SIG-M5 (cell line): ENCODE results near the gene CACNG7.

Source experiments
- DNase-seq: peaks from one replicate; lab custom pipeline; 2025; lab: John Stamatoyannopoulos, UW

Gene CACNG7

GRCh38 chr19:53879140-53880081 is 29.7 kb upstream of the CACNG7 start:
- no peak for DNase-seq

- DNase-seq, result no peak
These were observed 28.2 kb upstream of the CACNG7 start for GRCh38 chr19:53880711-53881481.

- DNase-seq, result no peak
These were observed 27.3 kb upstream of the CACNG7 start, which contains the start of gene PRKCG for GRCh38 chr19:53881482-53882390. Gene PRKCG, plus strand, starts transcription at chr19:53882197. Its CDS starts 298 bp downstream, at chr19:53882495.

DNA sequence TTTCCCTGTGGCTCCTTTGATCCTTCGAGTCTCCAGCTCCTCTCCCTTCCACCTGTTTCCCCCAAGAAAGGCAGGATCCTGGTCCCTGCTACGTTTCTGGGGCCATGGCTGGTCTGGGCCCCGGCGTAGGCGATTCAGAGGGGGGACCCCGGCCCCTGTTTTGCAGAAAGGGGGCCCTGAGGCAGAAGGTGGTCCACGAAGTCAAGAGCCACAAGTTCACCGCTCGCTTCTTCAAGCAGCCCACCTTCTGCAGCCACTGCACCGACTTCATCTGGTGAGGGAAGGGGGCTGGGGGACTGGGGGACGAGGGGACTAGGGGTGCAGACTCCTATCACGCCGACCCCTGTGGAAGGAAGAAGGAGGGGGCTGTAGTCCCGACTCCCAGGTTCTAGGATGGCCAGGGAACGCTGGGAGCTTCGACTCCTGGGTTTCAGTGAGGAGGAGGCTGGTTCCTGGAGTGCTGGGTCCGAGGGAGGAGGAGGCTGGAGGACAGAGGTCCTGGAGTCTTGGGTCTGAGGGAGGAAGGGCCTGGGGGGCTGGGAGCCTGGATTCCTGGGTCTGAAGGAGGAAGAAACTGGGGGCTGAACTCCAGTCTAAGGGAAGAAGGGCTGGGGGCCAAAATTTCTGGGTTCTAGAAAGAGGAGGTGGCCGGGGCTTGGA is 26.6 kb upstream of the CACNG7 start:
- no peak for DNase-seq

DNA sequence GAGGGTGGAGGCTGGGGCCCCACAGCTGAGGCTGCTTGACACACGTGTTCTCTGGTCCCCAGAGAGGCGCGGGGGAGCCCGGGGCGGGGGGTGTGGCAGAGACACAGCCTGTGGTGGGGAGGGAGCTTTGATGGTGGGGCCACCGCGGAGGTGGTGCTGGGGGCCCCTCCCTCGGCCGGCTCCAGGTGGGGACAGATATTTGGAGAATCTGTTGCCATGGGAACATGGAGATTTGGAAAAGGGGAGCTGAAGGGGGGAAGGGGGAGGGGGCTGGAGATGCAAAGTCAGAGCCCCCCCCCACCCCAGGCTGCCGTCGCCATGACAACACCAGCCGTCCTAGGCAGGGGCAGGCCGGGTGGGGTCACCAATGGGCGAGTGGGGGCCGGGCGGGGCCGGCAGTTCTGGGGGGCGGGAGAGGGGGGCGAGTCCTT is 25.8 kb upstream of the CACNG7 start:
- DNase-seq, result no peak

- DNase-seq, result no peak
These were observed 25.3 kb upstream of the CACNG7 start for GRCh38 chr19:53883741-53884140.

DNA sequence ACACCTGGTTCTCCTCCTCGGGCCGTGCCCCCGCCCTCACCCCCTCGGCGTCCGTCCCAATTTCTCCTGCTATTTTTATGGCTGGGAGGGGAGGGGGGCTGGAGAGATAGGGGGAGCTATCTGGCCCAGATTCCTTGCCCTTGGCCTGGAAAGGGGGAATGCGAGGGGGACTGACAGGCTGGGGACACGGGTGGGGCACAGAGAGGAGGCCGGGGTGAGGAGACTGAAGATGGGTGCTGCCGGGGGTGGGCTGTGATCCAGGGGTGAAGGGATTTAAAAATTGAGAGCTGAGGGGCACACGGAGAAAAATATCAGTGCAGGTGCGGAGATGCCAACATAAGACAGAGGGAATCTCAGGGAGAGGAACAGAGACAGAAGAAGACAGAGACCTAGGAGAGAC is 24.8 kb upstream of the CACNG7 start:
- no peak for DNase-seq

GRCh38 chr19:53885036-53885435 is 24.0 kb upstream of the CACNG7 start:
- DNase-seq, result no peak

GRCh38 chr19:53892301-53892980 is 16.6 kb upstream of the CACNG7 start:
- DNase-seq, result no peak

- no peak for DNase-seq
These were observed 16.1 kb upstream of the CACNG7 start for GRCh38 chr19:53892981-53893325.

DNA sequence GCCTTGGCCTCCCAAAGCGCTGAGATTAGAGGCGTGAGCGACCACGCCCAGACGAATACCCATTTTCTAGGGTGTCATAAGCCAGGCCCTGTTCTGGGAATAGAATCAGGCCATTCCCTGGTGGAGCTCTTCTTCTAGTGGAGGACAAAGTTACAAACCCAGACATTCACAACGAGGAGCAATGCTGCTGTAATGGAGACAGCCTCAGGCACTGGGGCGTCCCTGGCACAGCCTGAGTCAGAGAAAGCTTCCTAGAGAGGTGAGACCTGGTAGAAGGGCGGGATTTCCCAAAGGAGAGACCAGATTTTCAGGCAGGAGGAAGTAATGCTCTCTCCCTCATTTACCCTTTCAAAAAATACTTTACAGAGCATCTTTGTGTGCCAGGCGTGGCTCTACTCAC is 14.4 kb upstream of the CACNG7 start:
- no peak for DNase-seq

- DNase-seq, result no peak
These were observed 12.4 kb upstream of the CACNG7 start for GRCh38 chr19:53896682-53897081.

GRCh38 chr19:53897459-53897858 is 11.6 kb upstream of the CACNG7 start:
- no peak for DNase-seq

- no peak for DNase-seq
These were observed 10.9 kb upstream of the CACNG7 start for GRCh38 chr19:53898166-53898565.

DNA sequence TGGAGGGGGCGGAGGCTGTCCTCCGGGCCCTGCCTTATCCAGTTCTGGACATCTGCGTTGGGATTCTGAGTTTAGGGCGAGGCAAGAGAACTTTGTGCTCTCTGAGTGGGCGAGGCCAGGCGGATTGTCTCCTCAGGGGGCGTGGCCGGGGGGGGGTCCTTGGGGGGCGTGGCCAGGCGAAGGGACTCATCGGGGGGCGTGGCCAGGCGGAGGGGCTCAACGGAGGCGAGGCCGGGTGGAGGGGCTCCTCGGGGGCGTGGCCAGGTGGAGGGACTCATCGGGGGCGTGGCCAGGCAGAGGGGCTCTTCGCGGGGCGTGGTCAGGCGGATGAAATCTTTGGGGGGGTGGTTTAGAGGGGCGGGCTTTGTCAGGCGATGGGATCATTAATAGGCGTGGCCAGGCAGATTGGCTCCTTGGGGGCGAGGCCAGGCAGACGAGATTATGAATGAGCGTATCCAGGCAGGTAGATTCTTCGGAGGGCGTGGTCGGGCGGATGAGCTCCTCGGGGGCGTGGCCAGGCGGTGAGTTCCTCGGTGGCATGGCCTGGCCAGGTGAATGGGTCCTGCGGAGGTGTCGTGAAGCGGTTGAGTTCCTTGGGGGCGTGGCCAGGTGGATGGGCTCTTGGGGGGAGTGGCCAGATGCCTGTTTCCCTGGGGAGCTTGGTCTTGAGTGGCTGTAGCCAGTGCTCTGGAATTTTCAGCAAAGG is 10.3 kb upstream of the CACNG7 start:
- DNase-seq, result no peak

DNA sequence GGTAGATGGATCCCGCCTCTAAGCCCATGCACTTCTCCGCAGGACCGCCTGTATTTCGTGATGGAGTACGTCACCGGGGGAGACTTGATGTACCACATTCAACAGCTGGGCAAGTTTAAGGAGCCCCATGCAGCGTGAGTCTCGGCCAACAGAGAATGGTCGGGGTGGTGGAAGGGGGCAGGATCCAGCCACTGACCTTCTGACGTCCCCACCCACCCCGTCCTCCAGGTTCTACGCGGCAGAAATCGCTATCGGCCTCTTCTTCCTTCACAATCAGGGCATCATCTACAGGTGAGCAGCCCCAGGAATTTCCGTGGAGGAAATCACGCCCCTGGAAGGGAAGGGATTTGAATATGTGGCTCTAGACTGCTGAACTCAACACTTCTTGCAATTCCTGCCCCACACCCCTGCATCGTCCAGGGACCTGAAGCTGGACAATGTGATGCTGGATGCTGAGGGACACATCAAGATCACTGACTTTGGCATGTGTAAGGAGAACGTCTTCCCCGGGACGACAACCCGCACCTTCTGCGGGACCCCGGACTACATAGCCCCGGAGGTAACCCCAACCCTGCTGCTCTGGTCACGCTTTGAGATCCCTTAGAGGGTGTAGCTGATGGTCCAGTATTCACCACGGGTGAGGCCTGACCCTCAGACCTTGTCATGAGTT is 8.8 kb upstream of the CACNG7 start:
- DNase-seq, result no peak

GRCh38 chr19:53903055-53903680 is 5.9 kb upstream of the CACNG7 start:
- DNase-seq, result no peak

DNA sequence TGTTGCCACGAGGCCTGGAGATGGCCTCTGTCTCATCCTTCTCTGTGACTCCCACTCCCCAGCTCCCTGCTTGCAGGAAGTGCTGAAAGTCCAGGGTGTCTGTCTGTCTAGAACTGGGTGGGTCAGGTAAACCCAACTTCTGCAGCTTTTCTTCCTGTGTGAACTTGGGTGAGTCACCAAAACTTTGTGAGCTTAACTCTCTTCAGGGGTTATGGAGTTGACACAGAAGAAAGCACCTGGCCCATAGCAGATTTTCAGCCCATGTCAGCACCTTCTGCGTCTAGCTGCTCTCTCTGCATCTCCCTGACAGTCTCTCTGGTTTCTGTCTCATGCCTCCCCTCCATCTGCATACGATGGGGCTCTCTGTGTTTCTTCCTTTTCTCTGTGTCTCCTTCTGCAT is 4.2 kb upstream of the CACNG7 start:
- no peak for DNase-seq

DNA sequence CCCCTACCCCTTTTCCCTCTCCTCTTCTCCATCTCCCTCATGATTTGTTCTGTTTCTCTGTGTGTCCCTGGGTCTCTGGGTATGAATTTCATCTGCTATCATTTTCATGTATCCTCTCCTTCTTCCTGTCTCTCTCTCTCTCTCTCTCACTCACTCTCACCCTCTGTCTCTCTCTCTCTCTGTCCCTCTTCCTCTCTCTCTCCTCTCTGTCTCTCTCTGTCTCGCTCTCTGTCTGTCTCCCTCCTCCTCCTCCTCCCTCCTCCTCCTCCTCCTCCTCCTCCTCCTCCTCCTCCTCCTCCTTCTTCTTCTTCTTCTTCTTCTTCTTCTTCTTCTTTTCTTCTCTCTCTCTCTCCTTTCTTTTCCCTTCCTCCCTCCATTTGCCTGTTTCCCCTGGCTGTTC is 3.3 kb upstream of the CACNG7 start:
- DNase-seq, result no peak
